ENCODE measurements around the gene NDUFB6. TPM values are rescaled to one million over a fixed set of nuclear protein-coding genes. Genes with fewer than 3 reads are reported as not detected.

Gene NDUFB6
- total RNA-seq, 4 donors from 2014 or later: 38.5 to 52.5 (median 48.6) TPM

DNA sequence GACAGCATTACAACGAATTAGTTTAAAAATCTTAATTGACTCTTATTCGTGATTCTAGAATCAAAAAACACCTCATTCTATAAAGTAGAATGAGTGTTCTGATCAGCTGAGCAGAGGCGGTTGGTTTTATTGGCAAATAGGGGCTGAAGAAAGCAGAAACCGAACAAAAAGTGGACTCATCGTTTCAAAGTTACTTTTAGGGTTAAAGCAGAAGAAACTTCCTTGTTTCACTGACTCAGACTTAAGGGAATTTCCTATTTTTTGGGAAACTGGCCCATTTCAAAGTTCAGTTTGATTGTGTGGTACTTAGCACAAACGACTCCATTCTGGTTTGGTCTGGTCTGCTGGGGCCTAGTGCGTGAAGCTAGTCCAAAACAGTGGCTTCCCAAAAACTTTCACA lies 862 bp upstream of the NDUFB6 start:
- no peak for DNase-seq (ENCODE audit: extremely low spot score)
- Histone ChIP-seq H3K4me1 (peaks cover 24 to 39% (median 30%) of the 10 kb centered on the region in 4 donors), H3K36me3 (peaks cover 0 to 15% (median 0%) of the 10 kb centered on the region in 4 donors), H3K27me3 (no peaks in the 10 kb centered on the region), H3K27ac (replicated peaks in 1 of 4) (peak overlapping the region; percentile 90 to 93 (median 91)), H3K4me3 (peak overlapping the region in 1 of 4 donors; percentile 83), H3K9me3 (no peaks in the 10 kb centered on the region)
- no peak for TF ChIP-seq POLR2AphosphoS5 (IDR thresholded peaks at IDR 0.05)
- TF ChIP-seq POLR2A (IDR thresholded peaks at IDR 0.05; ENCODE audit: low read depth): no peak
- TF ChIP-seq EP300 (IDR thresholded peaks at IDR 0.05): no peak
- no peak for TF ChIP-seq CTCF (IDR thresholded peaks at IDR 0.05)
- intact Hi-C loops (cut with DNase I): loop anchor here (2.0 to 5.0 kb wide), 2 partner anchors 23 to 47 kb away; partner anchors contain the start of gene RIGI
- WGBS: 85% methylated on average over 7 of the region's 7 CpGs

DNA sequence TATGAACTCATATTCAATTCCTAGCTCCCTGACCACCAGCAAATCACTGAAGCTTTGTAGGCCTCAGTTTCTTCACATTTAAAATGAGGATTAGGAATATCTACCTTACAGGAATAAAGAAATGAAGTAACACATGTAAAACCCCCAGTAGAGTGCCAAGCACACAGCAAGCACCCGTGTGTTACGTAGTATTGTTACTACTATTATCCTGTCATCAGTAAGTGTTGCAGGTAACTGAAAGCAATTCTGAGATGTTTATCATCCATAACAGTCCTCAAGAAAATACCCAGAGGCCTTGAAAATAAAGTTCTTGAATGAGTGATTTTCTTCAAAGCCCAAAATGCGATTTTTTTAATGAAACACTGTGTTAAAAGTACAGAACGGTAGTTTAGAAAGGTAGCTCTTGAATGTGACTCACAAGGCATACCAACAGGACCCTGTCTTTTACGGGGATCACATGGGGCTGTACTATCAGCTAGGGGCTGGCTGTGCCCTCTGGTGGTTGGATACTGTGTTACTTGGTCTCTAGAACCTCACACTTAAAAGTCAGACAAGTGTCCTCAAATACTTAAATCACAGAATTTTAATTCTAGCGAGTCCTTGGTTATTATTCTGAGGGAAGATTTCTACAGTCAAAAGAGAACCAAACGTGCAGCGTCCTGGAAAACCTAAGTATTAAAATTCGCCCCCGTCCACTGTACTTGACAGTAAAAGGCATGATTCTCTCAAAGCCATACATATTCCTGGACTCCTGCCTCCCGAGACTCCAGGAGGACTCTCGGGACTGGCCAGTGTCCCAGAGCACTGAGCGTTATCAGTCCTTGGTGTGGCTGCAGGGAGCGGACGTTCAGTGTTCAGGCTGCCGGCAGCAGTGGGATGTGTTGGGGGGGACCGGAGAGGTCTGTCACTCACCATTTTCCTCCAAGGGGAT lies 725 bp downstream of the NDUFB6 start:
- Histone ChIP-seq H3K27me3 (no peaks in the 10 kb centered on the region), H3K4me1 (peaks cover 24 to 39% (median 30%) of the 10 kb centered on the region in 4 donors), H3K4me3 (peak overlapping the region; percentile 79 to 83 (median 83)), H3K36me3 (peaks cover 5 to 30% (median 10%) of the 10 kb centered on the region in 4 donors), H3K27ac (replicated peaks in 1 of 4) (peak overlapping the region; percentile 90 to 93 (median 91)), H3K9me3 (no peaks in the 10 kb centered on the region)
- intact Hi-C loops (cut with DNase I): loop anchor here (2.0 to 5.0 kb wide), 2 partner anchors 21 to 45 kb away; partner anchors contain the start of gene RIGI
- peak; percentile 47 to 60 (median 48) for TF ChIP-seq CTCF (IDR thresholded peaks at IDR 0.05)
- TF ChIP-seq EP300 (IDR thresholded peaks at IDR 0.05): no peak
- peak in 1 of 2 donors; percentile 14 for TF ChIP-seq POLR2AphosphoS5 (IDR thresholded peaks at IDR 0.05)
- WGBS: 6% methylated on average over 14 of the region's 17 CpGs
- no peak for DNase-seq (ENCODE audit: extremely low spot score)

DNA sequence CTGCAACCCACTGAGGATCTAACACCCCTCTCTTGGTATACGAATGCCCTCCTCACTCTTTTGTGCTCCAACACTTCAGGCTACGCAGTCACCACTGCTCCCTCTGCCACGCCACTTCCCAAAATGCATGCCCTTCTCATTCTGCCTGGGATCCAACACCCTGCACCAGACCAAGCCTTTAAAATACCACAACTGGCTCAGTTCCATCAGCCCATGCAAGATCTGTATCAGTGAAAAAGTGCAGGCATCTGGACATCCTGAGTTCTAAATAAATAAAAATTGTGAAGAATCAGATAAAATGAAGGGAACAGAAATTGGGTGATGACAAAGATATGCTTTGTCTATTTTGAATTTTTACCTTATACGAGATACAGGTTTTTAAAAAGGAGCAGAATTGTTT lies 2.7 kb downstream of the NDUFB6 start:
- Histone ChIP-seq H3K9me3 (no peaks in the 10 kb centered on the region), H3K27ac (replicated peaks in 1 of 4) (no peak overlapping the region), H3K36me3 (peaks cover 16 to 50% (median 30%) of the 10 kb centered on the region in 4 donors), H3K4me3 (no peak overlapping the region), H3K27me3 (no peaks in the 10 kb centered on the region), H3K4me1 (peaks cover 24 to 39% (median 30%) of the 10 kb centered on the region in 4 donors)
- intact Hi-C loops (cut with DNase I): loop anchor here (5.0 kb wide), 1 partner anchor 43 kb away; the partner anchor contains the start of gene RIGI
- TF ChIP-seq POLR2AphosphoS5 (IDR thresholded peaks at IDR 0.05) (no peak), POLR2A (IDR thresholded peaks at IDR 0.05; ENCODE audit: low read depth) (no peak)
- WGBS: 88% methylated on average over 4 of the region's 4 CpGs
- no peak for DNase-seq (ENCODE audit: extremely low spot score)

DNA sequence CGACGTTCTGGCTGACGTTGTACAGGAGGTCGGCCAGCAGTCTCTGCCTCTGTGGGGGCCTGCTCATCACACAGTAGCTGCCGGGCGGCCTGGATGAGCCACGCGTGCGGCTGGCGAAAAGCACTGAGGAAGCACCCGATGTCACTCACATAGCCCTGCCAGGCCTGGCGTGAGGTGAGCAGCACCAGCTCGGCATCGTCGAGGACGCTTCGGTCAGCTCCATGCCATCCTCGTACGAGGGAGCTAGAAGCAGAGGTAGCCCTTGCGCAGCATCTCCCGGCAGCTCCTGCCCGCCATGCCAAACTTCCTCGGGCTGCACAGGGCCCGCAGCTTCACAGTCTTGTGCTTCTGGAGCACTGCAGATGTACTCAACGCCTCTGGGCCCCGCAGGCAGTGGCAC lies 6.2 kb downstream of the NDUFB6 start:
- Histone ChIP-seq H3K27ac (replicated peaks in 1 of 4) (no peak overlapping the region), H3K4me1 (peaks cover 10 to 26% (median 19%) of the 10 kb centered on the region in 4 donors), H3K27me3 (no peaks in the 10 kb centered on the region), H3K9me3 (no peaks in the 10 kb centered on the region), H3K4me3 (no peak overlapping the region), H3K36me3 (peaks cover 16 to 64% (median 39%) of the 10 kb centered on the region in 4 donors)
- intact Hi-C loops (cut with DNase I): no loop called here
- TF ChIP-seq POLR2A (IDR thresholded peaks at IDR 0.05; ENCODE audit: low read depth) (no peak), CTCF (IDR thresholded peaks at IDR 0.05) (no peak), POLR2AphosphoS5 (IDR thresholded peaks at IDR 0.05) (no peak), EP300 (IDR thresholded peaks at IDR 0.05) (no peak)
- DNase-seq (ENCODE audit: extremely low spot score): no peak
- 93% methylated on average over 18 of the region's 26 CpGs for WGBS

DNA sequence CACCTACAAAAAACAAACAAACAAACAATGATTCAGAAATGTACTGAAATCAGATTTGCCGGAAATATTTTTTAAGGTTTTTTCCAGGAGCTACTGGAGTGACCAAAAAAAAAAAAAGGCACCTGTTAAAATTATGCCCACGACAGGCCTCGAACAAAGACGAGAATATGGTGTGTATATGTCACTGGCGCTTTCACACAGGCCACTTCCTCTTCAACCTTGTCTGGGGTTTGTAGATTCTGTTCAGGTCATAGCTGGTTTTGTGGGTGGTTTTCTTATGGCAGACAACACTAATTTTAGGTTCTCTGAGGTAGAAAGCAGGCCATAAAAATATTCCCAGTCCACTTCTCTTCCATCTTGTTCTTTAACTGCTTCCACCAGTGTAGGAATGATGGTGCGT lies 7.0 kb downstream of the NDUFB6 start:
- DNase-seq (ENCODE audit: extremely low spot score): no peak
- H3K4me1 ChIP-seq: peaks cover 2 to 18% (median 11%) of the 10 kb centered on the region in 4 donors
- no peaks in the 10 kb centered on the region for H3K27me3 ChIP-seq
- no peak overlapping the region for H3K27ac ChIP-seq (replicated peaks in 1 of 4)
- 91% methylated on average over 6 of the region's 6 CpGs for WGBS
- peaks cover 16 to 64% (median 39%) of the 10 kb centered on the region in 4 donors for H3K36me3 ChIP-seq
- TF ChIP-seq EP300 (IDR thresholded peaks at IDR 0.05): no peak
- no peak for TF ChIP-seq POLR2AphosphoS5 (IDR thresholded peaks at IDR 0.05)
- TF ChIP-seq CTCF (IDR thresholded peaks at IDR 0.05): no peak
- TF ChIP-seq POLR2A (IDR thresholded peaks at IDR 0.05; ENCODE audit: low read depth): no peak
- no peak overlapping the region for H3K4me3 ChIP-seq
- no peaks in the 10 kb centered on the region for H3K9me3 ChIP-seq
- intact Hi-C loops (cut with DNase I): no loop called here

All from esophagus muscularis mucosa (tissue), 4 donors.